ENCODE measurements around the gene EYS. TPM values are rescaled to one million over a fixed set of nuclear protein-coding genes. Genes with fewer than 3 reads are reported as not detected.

The EYS gene
- total RNA-seq, 4 donors from 2014 or later = under 0.01 TPM; not detected in 3

DNA sequence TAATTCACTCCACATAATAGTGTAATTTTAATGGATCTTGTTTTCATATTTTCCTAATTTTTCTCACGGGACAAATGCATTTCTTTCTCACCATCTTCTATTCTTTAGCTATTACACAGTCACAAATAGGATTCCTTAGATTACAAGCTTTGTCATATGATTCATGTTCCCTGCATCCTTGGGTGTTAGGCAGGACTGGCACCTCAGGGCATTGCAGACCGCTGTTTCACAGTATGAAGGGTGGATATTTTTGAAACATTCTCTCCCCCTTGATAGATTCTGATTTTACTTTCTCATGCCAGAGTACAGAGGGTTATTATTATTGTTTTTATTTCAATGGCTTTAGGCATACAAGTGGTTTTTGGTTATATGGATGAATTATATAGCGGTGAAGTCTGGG, 1469.0 kb downstream of the EYS start:
- Histone ChIP-seq H3K27ac (replicated peaks in 1 of 4) (no peak overlapping the region), H3K36me3 (no peaks in the 10 kb centered on the region), H3K27me3 (no peaks in the 10 kb centered on the region), H3K4me1 (no peaks in the 10 kb centered on the region), H3K9me3 (peaks cover 0 to 11% (median 0%) of the 10 kb centered on the region in 4 donors), H3K4me3 (no peak overlapping the region)
- WGBS = 86% methylated on average over 3 of the region's 3 CpGs
- intact Hi-C loops (cut with DNase I) = no loop called here
- TF ChIP-seq, protein P1, sequence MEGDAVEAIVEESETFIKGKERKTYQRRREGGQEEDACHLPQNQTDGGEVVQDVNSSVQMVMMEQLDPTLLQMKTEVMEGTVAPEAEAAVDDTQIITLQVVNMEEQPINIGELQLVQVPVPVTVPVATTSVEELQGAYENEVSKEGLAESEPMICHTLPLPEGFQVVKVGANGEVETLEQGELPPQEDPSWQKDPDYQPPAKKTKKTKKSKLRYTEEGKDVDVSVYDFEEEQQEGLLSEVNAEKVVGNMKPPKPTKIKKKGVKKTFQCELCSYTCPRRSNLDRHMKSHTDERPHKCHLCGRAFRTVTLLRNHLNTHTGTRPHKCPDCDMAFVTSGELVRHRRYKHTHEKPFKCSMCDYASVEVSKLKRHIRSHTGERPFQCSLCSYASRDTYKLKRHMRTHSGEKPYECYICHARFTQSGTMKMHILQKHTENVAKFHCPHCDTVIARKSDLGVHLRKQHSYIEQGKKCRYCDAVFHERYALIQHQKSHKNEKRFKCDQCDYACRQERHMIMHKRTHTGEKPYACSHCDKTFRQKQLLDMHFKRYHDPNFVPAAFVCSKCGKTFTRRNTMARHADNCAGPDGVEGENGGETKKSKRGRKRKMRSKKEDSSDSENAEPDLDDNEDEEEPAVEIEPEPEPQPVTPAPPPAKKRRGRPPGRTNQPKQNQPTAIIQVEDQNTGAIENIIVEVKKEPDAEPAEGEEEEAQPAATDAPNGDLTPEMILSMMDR (IDR thresholded peaks at IDR 0.05) = no peak
- TF ChIP-seq POLR2A (IDR thresholded peaks at IDR 0.05; ENCODE audit: low read depth) (no peak), POLR2AphosphoS5 (IDR thresholded peaks at IDR 0.05) (no peak), EP300 (IDR thresholded peaks at IDR 0.05) (no peak)
- no peak for DNase-seq (ENCODE audit: extremely low spot score)

DNA sequence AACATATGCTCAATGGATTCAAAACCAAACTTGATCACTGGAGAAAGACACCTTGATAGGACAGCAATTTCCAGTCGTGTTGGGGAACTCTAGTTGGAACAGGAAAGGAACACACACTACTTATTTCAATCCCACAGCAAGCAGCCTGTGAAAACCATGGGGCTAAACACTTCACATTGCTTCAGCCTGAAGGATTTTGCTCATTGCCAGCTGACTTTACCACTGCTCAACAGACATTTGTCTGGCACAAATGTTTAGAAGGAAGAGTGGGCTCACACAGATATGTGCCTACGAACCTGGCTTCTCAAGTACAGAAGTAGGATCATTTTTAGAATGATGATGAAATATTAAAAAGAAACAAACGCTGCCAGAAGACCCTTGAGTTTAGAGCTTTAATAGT, 1473.3 kb downstream of the EYS start:
- Histone ChIP-seq H3K27me3 (no peaks in the 10 kb centered on the region), H3K4me3 (no peak overlapping the region), H3K27ac (replicated peaks in 1 of 4) (no peak overlapping the region), H3K9me3 (peaks cover 0 to 5% (median 0%) of the 10 kb centered on the region in 4 donors), H3K4me1 (no peaks in the 10 kb centered on the region), H3K36me3 (no peaks in the 10 kb centered on the region)
- 59% methylated on average over 3 of the region's 3 CpGs for WGBS
- TF ChIP-seq POLR2A (IDR thresholded peaks at IDR 0.05; ENCODE audit: low read depth) = no peak
- no peak for TF ChIP-seq EP300 (IDR thresholded peaks at IDR 0.05)
- TF ChIP-seq, protein P1 (IDR thresholded peaks at IDR 0.05) = no peak
- TF ChIP-seq POLR2AphosphoS5 (IDR thresholded peaks at IDR 0.05) = no peak
- intact Hi-C loops (cut with DNase I) = no loop called here
- DNase-seq (ENCODE audit: extremely low spot score) = no peak

DNA sequence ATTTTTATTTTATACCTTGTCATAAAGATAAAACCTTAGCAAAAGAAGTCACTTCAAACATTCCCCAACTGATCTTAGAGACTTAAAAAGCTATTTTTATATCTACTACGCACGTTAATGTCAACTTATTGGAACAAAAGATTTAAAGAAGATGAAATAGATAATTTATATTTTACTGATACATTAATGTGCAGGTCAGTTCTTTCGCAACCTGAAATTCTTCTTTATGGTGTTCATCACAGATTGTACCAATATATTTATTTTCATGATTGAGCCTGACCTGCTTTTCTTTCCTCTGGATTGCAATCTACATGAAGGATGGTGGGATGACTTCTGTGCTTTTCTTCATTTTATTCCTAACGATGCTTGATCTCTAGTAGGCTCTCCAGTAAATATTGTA, 1475.1 kb downstream of the EYS start:
- Histone ChIP-seq H3K36me3 (no peaks in the 10 kb centered on the region), H3K9me3 (no peaks in the 10 kb centered on the region), H3K4me1 (no peaks in the 10 kb centered on the region), H3K4me3 (no peak overlapping the region), H3K27me3 (no peaks in the 10 kb centered on the region), H3K27ac (replicated peaks in 1 of 4) (no peak overlapping the region)
- WGBS = 89% methylated on average over 4 of the region's 4 CpGs
- no peak for TF ChIP-seq POLR2AphosphoS5 (IDR thresholded peaks at IDR 0.05)
- TF ChIP-seq EP300 (IDR thresholded peaks at IDR 0.05) = no peak
- no peak for TF ChIP-seq POLR2A (IDR thresholded peaks at IDR 0.05; ENCODE audit: low read depth)
- TF ChIP-seq, protein P1 (IDR thresholded peaks at IDR 0.05) = no peak
- no peak for DNase-seq (ENCODE audit: extremely low spot score)
- intact Hi-C loops (cut with DNase I) = no loop called here

DNA sequence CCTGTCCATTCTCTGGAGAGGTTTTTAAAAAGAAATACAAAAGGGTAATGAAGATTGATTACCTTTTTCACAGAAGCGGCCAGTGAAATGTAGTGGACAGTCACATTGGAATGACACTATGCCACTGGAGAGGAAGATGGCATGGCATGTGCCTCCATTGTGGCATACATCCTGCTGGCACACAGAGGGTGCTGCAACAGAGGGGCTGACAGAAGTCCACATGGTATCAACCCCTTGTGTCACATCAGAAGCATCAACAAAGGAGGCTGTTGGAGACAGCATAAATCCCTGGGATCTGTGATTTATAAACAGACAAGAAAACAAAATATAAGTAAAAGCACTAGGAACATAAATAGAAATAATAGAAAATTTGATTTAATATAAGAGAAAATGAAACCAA, 1476.5 kb downstream of the EYS start:
- intact Hi-C loops (cut with DNase I) = no loop called here
- H3K9me3 ChIP-seq = no peaks in the 10 kb centered on the region
- WGBS = 57% methylated on average over 1 of the region's 1 CpG

GRCh38 chr6:64227863-64228262, 1479.2 kb downstream of the EYS start:
- Histone ChIP-seq H3K4me3 (no peak overlapping the region), H3K27ac (replicated peaks in 1 of 4) (no peak overlapping the region), H3K27me3 (no peaks in the 10 kb centered on the region), H3K9me3 (no peaks in the 10 kb centered on the region), H3K4me1 (no peaks in the 10 kb centered on the region), H3K36me3 (no peaks in the 10 kb centered on the region)
- TF ChIP-seq POLR2A (IDR thresholded peaks at IDR 0.05; ENCODE audit: low read depth) (no peak), POLR2AphosphoS5 (IDR thresholded peaks at IDR 0.05) (no peak), EP300 (IDR thresholded peaks at IDR 0.05) (no peak)
- TF ChIP-seq, protein P1 (IDR thresholded peaks at IDR 0.05) = no peak
- no peak for DNase-seq (ENCODE audit: extremely low spot score)
- 86% methylated on average over 1 of the region's 1 CpG for WGBS
- intact Hi-C loops (cut with DNase I) = no loop called here

More for the DNA sequence above, 1476.5 kb downstream of the EYS start:
- H3K27ac ChIP-seq (replicated peaks in 1 of 4) = no peak overlapping the region
- no peak for TF ChIP-seq EP300 (IDR thresholded peaks at IDR 0.05)
- TF ChIP-seq POLR2AphosphoS5 (IDR thresholded peaks at IDR 0.05) = no peak
- TF ChIP-seq, protein P1 (IDR thresholded peaks at IDR 0.05) = no peak
- H3K4me1 ChIP-seq = no peaks in the 10 kb centered on the region
- no peak overlapping the region for H3K4me3 ChIP-seq
- no peaks in the 10 kb centered on the region for H3K27me3 ChIP-seq
- H3K36me3 ChIP-seq = no peaks in the 10 kb centered on the region
- no peak for DNase-seq (ENCODE audit: extremely low spot score)
